Upper lobe of left lung (tissue), 4 donors: ENCODE results near the gene NCAM2.

Experiments used
- POLR2A ChIP-seq, 4 donors: fragments of 450-650 bp; IDR thresholded peaks; one replicate each; pipeline ENCODE4 v1.5.1; 2016 to 2017; ENCODE audit warnings: antibody characterized with exemption in 4 of 4, mild to moderate bottlenecking in 2 of 4
- TF ChIP-seq, protein P1 (sequence below), 6 experiments: fragments of 450-650 bp in 4 of 6; fragments of 200-600 bp in 2 of 6; sonication (generic) in 2 of 6; IDR thresholded peaks; one replicate each; pipeline ENCODE4 v1.5.1; 2016 to 2019; ENCODE audit warnings: antibody characterized with exemption in 6 of 6

DNA sequence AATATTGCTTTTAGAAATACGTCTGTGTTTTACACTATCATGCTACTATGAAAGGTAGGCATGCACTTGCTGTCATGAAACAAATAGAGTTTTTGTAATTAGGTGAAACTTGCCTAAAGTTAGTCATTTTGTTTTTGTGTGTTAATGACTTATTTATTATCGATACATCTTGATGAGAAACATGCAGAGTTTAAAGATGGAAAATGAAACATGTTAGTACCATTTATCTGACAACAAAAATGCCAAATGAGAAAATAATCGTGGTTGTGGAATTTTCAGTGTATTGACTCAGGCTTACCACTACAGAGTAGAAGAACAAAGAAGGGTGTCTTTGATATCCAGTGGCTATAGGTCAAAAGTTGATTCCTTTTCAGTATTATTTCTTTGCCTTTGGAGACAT lies 105.5 kb downstream of the NCAM2 start:
- TF ChIP-seq, protein P1, sequence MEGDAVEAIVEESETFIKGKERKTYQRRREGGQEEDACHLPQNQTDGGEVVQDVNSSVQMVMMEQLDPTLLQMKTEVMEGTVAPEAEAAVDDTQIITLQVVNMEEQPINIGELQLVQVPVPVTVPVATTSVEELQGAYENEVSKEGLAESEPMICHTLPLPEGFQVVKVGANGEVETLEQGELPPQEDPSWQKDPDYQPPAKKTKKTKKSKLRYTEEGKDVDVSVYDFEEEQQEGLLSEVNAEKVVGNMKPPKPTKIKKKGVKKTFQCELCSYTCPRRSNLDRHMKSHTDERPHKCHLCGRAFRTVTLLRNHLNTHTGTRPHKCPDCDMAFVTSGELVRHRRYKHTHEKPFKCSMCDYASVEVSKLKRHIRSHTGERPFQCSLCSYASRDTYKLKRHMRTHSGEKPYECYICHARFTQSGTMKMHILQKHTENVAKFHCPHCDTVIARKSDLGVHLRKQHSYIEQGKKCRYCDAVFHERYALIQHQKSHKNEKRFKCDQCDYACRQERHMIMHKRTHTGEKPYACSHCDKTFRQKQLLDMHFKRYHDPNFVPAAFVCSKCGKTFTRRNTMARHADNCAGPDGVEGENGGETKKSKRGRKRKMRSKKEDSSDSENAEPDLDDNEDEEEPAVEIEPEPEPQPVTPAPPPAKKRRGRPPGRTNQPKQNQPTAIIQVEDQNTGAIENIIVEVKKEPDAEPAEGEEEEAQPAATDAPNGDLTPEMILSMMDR (IDR thresholded peaks at IDR 0.05) = no peak
- no peak for TF ChIP-seq POLR2A (IDR thresholded peaks at IDR 0.05)
